ENCODE results near the gene GPR62. TPM values are rescaled to one million over a fixed set of nuclear protein-coding genes. Genes with fewer than 3 reads are reported as not detected.

GPR62 gene
- total and polyA plus RNA-seq, 2 of the 8 experiments (the other 6 are each of a cell fraction or from before 2014, with no cell fraction given): 0.22 to 0.29 TPM

- TF ChIP-seq CHD7 (IDR thresholded peaks at IDR 0.05; ENCODE audit: insufficient replicate concordance, low read length) (no peak), CBX8 (IDR thresholded peaks at IDR 0.05; ENCODE audit: borderline replicate concordance, low read depth, low read length) (no peak), CHD2 (IDR thresholded peaks at IDR 0.05; ENCODE audit: low read length) (no peak), POU5F1 (IDR thresholded peaks at IDR 0.05; ENCODE audit: low read depth, low read length) (no peak), BCL11A (IDR thresholded peaks at IDR 0.05; ENCODE audit: low read depth in 2 of 2, low read length in 2 of 2) (no peak), TEAD4 (IDR thresholded peaks at IDR 0.05; ENCODE audit: low read depth, low read length) (no peak), POLR2AphosphoS5 (IDR thresholded peaks at IDR 0.05; ENCODE audit: low read depth, low read length) (no peak)
Observed at GRCh38 chr3:51942603-51943450, 12.4 kb upstream of the GPR62 start (continued).

Data from H1 (cell line).